PC-3 (cell line): ENCODE data around the gene KCNQ4.

Experiments
- CTCF ChIP-seq: fragments of 300-600 bp; sonication (generic); conservative IDR thresholded peaks from 2 replicates; pipeline ENCODE4 v1.5.1; 2017; ENCODE audit warnings: antibody characterized with exemption, low read depth, mild to moderate bottlenecking, low read length
- EZH2 ChIP-seq: fragments of 300-600 bp; sonication (generic); IDR thresholded peaks from one replicate; pipeline ENCODE4 v1.6.1; 2017; ENCODE audit warnings: antibody characterized with exemption, mild to moderate bottlenecking, low read length; ENCODE audit not compliant: unreplicated experiment

GRCh38 chr1:40806731-40807695 is 23.4 kb downstream of the KCNQ4 start:
- TF ChIP-seq CTCF: no peak
- TF ChIP-seq EZH2: no peak
